GM12878 (cell line): ENCODE measurements around the gene PRR15L. TPM values are rescaled to one million over a fixed set of nuclear protein-coding genes. Genes with fewer than 3 reads are reported as not detected.

ENCODE experiments used
- ATAC-seq: fragments of 200-7000 bp; cut with Tn5 transposase; 3 replicates; pipeline ENCODE4 v1.9.1; 2020; ENCODE audit warnings: mild to moderate bottlenecking, moderate library complexity
- BruUV-seq: library from RNA; stranded (reverse); fragments of 400-500 nt; replicated peaks from 2 replicates; lab custom pipeline; 2021; lab: Mats Ljungman, UMichigan
- CTCF ChIA-PET: fragments of 300-600 bp; sonication (Branson Sonifier 250); formaldehyde crosslinking; extraction: SDS; loops from one replicate; lab custom pipeline; 2021; ENCODE audit warnings: inconsistent platforms; lab: Yijun Ruan, JAX
- POLR2A ChIA-PET: fragments of 350-600 bp; formaldehyde crosslinking; extraction: SDS; loops from one replicate; lab custom pipeline; 2021; ENCODE audit warnings: inconsistent platforms; lab: Charles Lee
- RAD21 ChIA-PET: fragments of 300-600 bp; sonication (Branson Sonifier 250); formaldehyde crosslinking; loops from one replicate; lab custom pipeline; 2023; ENCODE audit warnings: antibody characterized with exemption; ENCODE audit not compliant: unreplicated experiment; lab: Charles Lee
- SMC1A ChIA-PET: fragments of 300-600 bp; sonication (Branson Sonifier 250); formaldehyde crosslinking; loops from one replicate; lab custom pipeline; 2023; ENCODE audit not compliant: unreplicated experiment, uncharacterized antibody; lab: Charles Lee
- DNase-seq: peaks from one replicate; pipeline ENCODE4 v3.0.0-alpha.2; 2011; ENCODE audit warnings: low read depth, low spot score
- FAIRE-seq: peaks from 3 replicates; lab custom pipeline; 2011; peaks lifted over from hg19 to GRCh38; lab: Jason Lieb, UNC
- H2AFZ ChIP-seq: 2 replicates; pipeline ENCODE4 v1.6.0; 2011; ENCODE audit warnings: low read depth, low read length, control low read depth; ENCODE audit not compliant: control insufficient read depth
- H3K27ac ChIP-seq: 2 replicates; pipeline ENCODE4 v1.5.1; 2011; ENCODE audit warnings: control low read depth; ENCODE audit not compliant: control insufficient read depth, insufficient read depth
- H3K27me3 ChIP-seq, 2 experiments: replicated peaks in 1 of 2; 2 replicates each; pipeline versions ENCODE4 v1.6.0 to v1.6.1; 2011; ENCODE audit warnings: low read length in 1 of 2; ENCODE audit not compliant: control insufficient read depth in 2 of 2, insufficient read depth in 2 of 2
- H3K36me3 ChIP-seq, 2 experiments: 2 replicates each; pipeline ENCODE4 v1.5.1; 2011; ENCODE audit warnings: low read length in 1 of 2; ENCODE audit not compliant: control insufficient read depth in 2 of 2, insufficient read depth in 2 of 2
- H3K4me1 ChIP-seq: 2 replicates; pipeline ENCODE4 v1.6.1; 2011; ENCODE audit warnings: mild to moderate bottlenecking, low read length, moderate library complexity, mixed read lengths; ENCODE audit not compliant: control insufficient read depth, insufficient read depth
- H3K4me2 ChIP-seq: 2 replicates; pipeline ENCODE4 v1.6.0; 2011; ENCODE audit warnings: control low read depth; ENCODE audit not compliant: control insufficient read depth, insufficient read depth
- H3K4me3 ChIP-seq: fragments of 200-600 bp; sonication (generic); 2 replicates; pipeline ENCODE4 v1.5.1; 2016
- H3K79me2 ChIP-seq: 2 replicates; pipeline ENCODE4 v1.6.0; 2011; ENCODE audit warnings: low read length; ENCODE audit not compliant: control insufficient read depth, insufficient read depth
- H3K9ac ChIP-seq: 2 replicates; pipeline ENCODE4 v1.8.0; 2011; ENCODE audit warnings: low read length, control low read depth, mixed read lengths; ENCODE audit not compliant: control insufficient read depth, insufficient read depth
- H3K9me3 ChIP-seq: replicated peaks from 3 replicates; pipeline ENCODE4 v1.5.1; 2011; ENCODE audit warnings: mild to moderate bottlenecking, low read length; ENCODE audit not compliant: control insufficient read depth, insufficient read depth
- H4K20me1 ChIP-seq: 2 replicates; pipeline ENCODE4 v1.6.0; 2011; ENCODE audit not compliant: control insufficient read depth, insufficient read depth
- BHLHE40 ChIP-seq, 2 experiments: fragments of 450-650 bp in 1 of 2; IDR thresholded peaks; 2 replicates each; pipeline ENCODE4 v1.6.1; 2011 to 2017; ENCODE audit warnings: low read depth in 2 of 2, borderline replicate concordance in 1 of 2, improper control_type of control experiment in 1 of 2, low read length in 1 of 2, mild to moderate bottlenecking in 1 of 2
- CBX3 ChIP-seq: fragments of 200-600 bp; sonication (generic); IDR thresholded peaks from 2 replicates; pipeline ENCODE4 v1.6.1; 2016; ENCODE audit warnings: low read depth, borderline replicate concordance
- CREB1 ChIP-seq: IDR thresholded peaks from 2 replicates; pipeline ENCODE4 v1.6.1; 2012; ENCODE audit warnings: low read depth, mild to moderate bottlenecking, inconsistent platforms
- CREM ChIP-seq: IDR thresholded peaks from 2 replicates; pipeline ENCODE4 v1.6.1; 2014; ENCODE audit warnings: antibody characterized with exemption, low read depth
- ELK1 ChIP-seq: IDR thresholded peaks from 2 replicates; pipeline ENCODE4 v1.6.1; 2012; ENCODE audit warnings: low read depth, low read length, improper control_type of control experiment
- EP300 ChIP-seq, 2 experiments: fragments of 150-350 bp in 1 of 2; IDR thresholded peaks; 2 replicates each; pipeline ENCODE4 v1.6.1; 2011 to 2012; ENCODE audit warnings: low read depth in 2 of 2, low read length in 2 of 2, borderline replicate concordance in 1 of 2, improper control_type of control experiment in 1 of 2, inconsistent platforms in 1 of 2; ENCODE audit not compliant: control insufficient read depth in 1 of 2
- SMARCA5 ChIP-seq: fragments of 450-650 bp; IDR thresholded peaks from 2 replicates; pipeline ENCODE4 v1.6.1; 2017; ENCODE audit warnings: mild to moderate bottlenecking
- ZNF274 ChIP-seq: IDR thresholded peaks from one replicate; pipeline ENCODE4 v1.8.0; 2011; ENCODE audit not compliant: insufficient read length, insufficient read depth
- ZNF592 ChIP-seq: fragments of 450-650 bp; IDR thresholded peaks from 2 replicates; pipeline ENCODE4 v1.6.1; 2017; ENCODE audit warnings: mild to moderate bottlenecking, moderate library complexity
- WGBS: methylation state at CpG from one replicate; pipeline ENCODE4 v1.1.6; 2016; ENCODE audit warnings: low lambda C conversion rate; ENCODE audit not compliant: insufficient replicate concordance, insufficient coverage; ENCODE audit errors: missing lambda C conversion rate; 5-methylcytosine and 5-hydroxymethylcytosine counted together
- in situ Hi-C: fragments of 300-500 bp; cut with MboI; formaldehyde crosslinking; loops from 9 replicates; pipeline ENCODE4 v1.14.3; 2018; ENCODE audit warnings: mixed read lengths
- intact Hi-C: fragments of 100-400 bp; cut with micrococcal nuclease; formaldehyde crosslinking; loops from one replicate; pipeline ENCODE4 v1.14.2; 2022; ENCODE audit not compliant: unreplicated experiment
- polyA plus RNA-seq, 11 experiments: library from polyadenylated mRNA; depleted of rRNA in 4 of 11; unstranded in 6 of 11; stranded (reverse) in 5 of 11; fragments of >200 nt; fragmentation: Nextera tagmentation in 4 of 11; fragmentation: Illumina TruSeq in 1 of 11; extraction: Ambion mirVana in 4 of 11; extraction: Trizol in 1 of 11; gene quantifications; 1 replicate in 1 of 11; 2 replicates in 10 of 11; pipeline versions ENCODE4 v1.2.1 to v1.2.3, GENCODE V29; 2011 to 2016; ENCODE audit warnings: inconsistent platforms in 2 of 11, missing spikeins in 2 of 11, low read depth in 1 of 11
- total RNA-seq, 4 experiments: library from RNA; depleted of rRNA in 3 of 4; stranded (reverse); fragments of >200 nt in 3 of 4; fragmentation: Illumina TruSeq in 1 of 4; extraction: Trizol in 1 of 4; gene quantifications; 2 replicates each; pipeline versions ENCODE4 v1.2.1 to v1.2.3, GENCODE V29; 2013 to 2021
- TF ChIP-seq, protein P1 (sequence below): fragments of 450-650 bp; IDR thresholded peaks from 2 replicates; pipeline ENCODE4 v1.6.1; 2017; ENCODE audit warnings: mild to moderate bottlenecking
- TF ChIP-seq, protein P2 (sequence below): fragments of 450-650 bp; IDR thresholded peaks from 2 replicates; pipeline ENCODE4 v1.6.1; 2018; ENCODE audit warnings: borderline replicate concordance, mild to moderate bottlenecking; ENCODE audit not compliant: partially characterized antibody

PRR15L gene
- total and polyA plus RNA-seq, 10 of the 15 experiments (the other 5 are each of a cell fraction or from before 2014, with no cell fraction given): 0.11 to 0.18 TPM; not detected in 8

DNA sequence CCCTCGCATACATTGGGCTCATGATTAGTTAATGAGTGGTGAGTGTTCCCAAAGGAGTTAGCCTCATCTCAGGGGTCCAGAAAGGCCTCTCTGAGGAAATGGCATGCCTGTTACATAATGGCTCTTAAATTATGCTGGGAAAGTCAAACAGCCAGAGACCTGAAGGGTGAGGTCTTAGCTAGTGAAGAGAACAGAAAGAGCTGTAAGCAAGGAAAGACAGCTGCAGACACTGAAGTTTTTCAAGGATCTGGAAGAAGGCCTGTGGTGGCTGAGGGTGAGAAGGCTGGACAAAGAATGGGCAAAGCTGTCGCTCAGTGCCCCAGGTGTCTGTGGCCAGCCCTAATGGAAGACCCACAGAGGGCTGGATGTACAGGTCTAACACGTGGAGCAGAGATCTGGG lies 51.2 kb downstream of the PRR15L start:
- no peak overlapping the region for H3K4me2 ChIP-seq
- in situ Hi-C loops: no loop called here
- ATAC-seq (no peak), FAIRE-seq (no peak), DNase-seq (no peak)
- no peaks in the 10 kb centered on the region for H3K79me2 ChIP-seq
- no peaks in the 10 kb centered on the region for H3K9me3 ChIP-seq
- no TSS peak for BruUV-seq
- no peaks in the 10 kb centered on the region for H4K20me1 ChIP-seq
- ChIA-PET SMC1A (no interaction called here), POLR2A (no interaction called here), CTCF (no interaction called here), RAD21 (no interaction called here)
- no peaks in the 10 kb centered on the region for H3K27me3 ChIP-seq
- no peak overlapping the region for H3K27ac ChIP-seq
- H3K36me3 ChIP-seq: no peaks in the 10 kb centered on the region
- TF ChIP-seq ZNF274 (no peak), CREM (no peak), BHLHE40 (IDR thresholded peaks at IDR 0.05; ENCODE audit: borderline replicate concordance in 1 of 2, low read depth in 2 of 2, low read length in 1 of 2) (no peak), ELK1 (no peak), CREB1 (no peak), EP300 (IDR thresholded peaks at IDR 0.05; ENCODE audit: borderline replicate concordance in 1 of 2, control insufficient read depth in 1 of 2, low read depth in 2 of 2, low read length in 2 of 2) (no peak), ZNF592 (no peak), SMARCA5 (no peak), CBX3 (no peak)
- TF ChIP-seq, protein P1, sequence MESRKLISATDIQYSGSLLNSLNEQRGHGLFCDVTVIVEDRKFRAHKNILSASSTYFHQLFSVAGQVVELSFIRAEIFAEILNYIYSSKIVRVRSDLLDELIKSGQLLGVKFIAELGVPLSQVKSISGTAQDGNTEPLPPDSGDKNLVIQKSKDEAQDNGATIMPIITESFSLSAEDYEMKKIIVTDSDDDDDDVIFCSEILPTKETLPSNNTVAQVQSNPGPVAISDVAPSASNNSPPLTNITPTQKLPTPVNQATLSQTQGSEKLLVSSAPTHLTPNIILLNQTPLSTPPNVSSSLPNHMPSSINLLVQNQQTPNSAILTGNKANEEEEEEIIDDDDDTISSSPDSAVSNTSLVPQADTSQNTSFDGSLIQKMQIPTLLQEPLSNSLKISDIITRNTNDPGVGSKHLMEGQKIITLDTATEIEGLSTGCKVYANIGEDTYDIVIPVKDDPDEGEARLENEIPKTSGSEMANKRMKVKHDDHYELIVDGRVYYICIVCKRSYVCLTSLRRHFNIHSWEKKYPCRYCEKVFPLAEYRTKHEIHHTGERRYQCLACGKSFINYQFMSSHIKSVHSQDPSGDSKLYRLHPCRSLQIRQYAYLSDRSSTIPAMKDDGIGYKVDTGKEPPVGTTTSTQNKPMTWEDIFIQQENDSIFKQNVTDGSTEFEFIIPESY: no peak
- TF ChIP-seq, protein P2, sequence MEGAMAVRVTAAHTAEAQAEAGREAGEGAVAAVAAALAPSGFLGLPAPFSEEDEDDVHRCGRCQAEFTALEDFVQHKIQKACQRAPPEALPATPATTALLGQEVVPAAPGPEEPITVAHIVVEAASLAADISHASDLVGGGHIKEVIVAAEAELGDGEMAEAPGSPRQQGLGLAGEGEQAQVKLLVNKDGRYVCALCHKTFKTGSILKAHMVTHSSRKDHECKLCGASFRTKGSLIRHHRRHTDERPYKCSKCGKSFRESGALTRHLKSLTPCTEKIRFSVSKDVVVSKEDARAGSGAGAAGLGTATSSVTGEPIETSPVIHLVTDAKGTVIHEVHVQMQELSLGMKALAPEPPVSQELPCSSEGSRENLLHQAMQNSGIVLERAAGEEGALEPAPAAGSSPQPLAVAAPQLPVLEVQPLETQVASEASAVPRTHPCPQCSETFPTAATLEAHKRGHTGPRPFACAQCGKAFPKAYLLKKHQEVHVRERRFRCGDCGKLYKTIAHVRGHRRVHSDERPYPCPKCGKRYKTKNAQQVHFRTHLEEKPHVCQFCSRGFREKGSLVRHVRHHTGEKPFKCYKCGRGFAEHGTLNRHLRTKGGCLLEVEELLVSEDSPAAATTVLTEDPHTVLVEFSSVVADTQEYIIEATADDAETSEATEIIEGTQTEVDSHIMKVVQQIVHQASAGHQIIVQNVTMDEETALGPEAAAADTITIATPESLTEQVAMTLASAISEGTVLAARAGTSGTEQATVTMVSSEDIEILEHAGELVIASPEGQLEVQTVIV: no peak
- H3K4me1 ChIP-seq: no peaks in the 10 kb centered on the region
- no peak overlapping the region for H3K9ac ChIP-seq
- intact Hi-C loops: no loop called here
- WGBS: 100% methylated on average over 3 of the region's 3 CpGs
- no peak overlapping the region for H3K4me3 ChIP-seq
- no peak overlapping the region for H2AFZ ChIP-seq
